HepG2 (cell line): Measurements from ENCODE around the gene IRX3. TPM values are rescaled to one million over a fixed set of nuclear protein-coding genes. Genes with fewer than 3 reads are reported as not detected.

Source experiments
- ETV5 ChIP-seq: IDR thresholded peaks from 2 replicates; pipeline ENCODE4 v1.6.1; 2018; ENCODE audit warnings: missing biosample characterization, missing genetic modification reagents, inconsistent platforms, borderline replicate concordance
- GATAD2A ChIP-seq: IDR thresholded peaks from 2 replicates; pipeline ENCODE4 v1.6.1; 2016
- MAZ ChIP-seq, 2 experiments: sonication (generic) in 1 of 2; formaldehyde crosslinking in 1 of 2; IDR thresholded peaks; 2 replicates each; pipeline versions ENCODE4 v1.5.0 to v1.6.1; 2012 to 2020; ENCODE audit warnings: low read depth in 2 of 2, mild to moderate bottlenecking in 2 of 2, borderline replicate concordance in 1 of 2, improper control_type of control experiment in 1 of 2, low read length in 1 of 2, missing genetic modification reagents in 1 of 2, moderate library complexity in 1 of 2
- PHB2 ChIP-seq: fragments of 450-650 bp; IDR thresholded peaks from 2 replicates; pipeline ENCODE4 v1.6.1; 2018; ENCODE audit not compliant: partially characterized antibody
- RFX1 ChIP-seq: fragments of 450-650 bp; IDR thresholded peaks from 2 replicates; pipeline ENCODE4 v1.6.1; 2017
- RORA ChIP-seq: sonication (generic); formaldehyde crosslinking; IDR thresholded peaks from 2 replicates; pipeline ENCODE4 v1.5.0; 2020; ENCODE audit warnings: mild to moderate bottlenecking, missing genetic modification reagents, moderate library complexity
- SMAD9 ChIP-seq: sonication (generic); formaldehyde crosslinking; IDR thresholded peaks from 2 replicates; pipeline ENCODE4 v1.5.1; 2020; ENCODE audit warnings: mild to moderate bottlenecking, missing genetic modification reagents
- ZBTB1 ChIP-seq: sonication (generic); formaldehyde crosslinking; IDR thresholded peaks from 2 replicates; pipeline ENCODE4 v1.4.0; 2020; ENCODE audit warnings: missing genetic modification reagents, borderline replicate concordance
- ZBTB25 ChIP-seq: IDR thresholded peaks from 2 replicates; pipeline ENCODE4 v1.6.1; 2018; ENCODE audit warnings: missing genetic modification reagents
- ZBTB7B ChIP-seq: sonication (generic); formaldehyde crosslinking; IDR thresholded peaks from 2 replicates; pipeline ENCODE4 v1.4.0; 2020; ENCODE audit warnings: missing genetic modification reagents
- ZNF432 ChIP-seq: sonication (generic); formaldehyde crosslinking; IDR thresholded peaks from 2 replicates; pipeline ENCODE4 v1.5.0; 2020; ENCODE audit warnings: missing genetic modification reagents, mild to moderate bottlenecking, borderline replicate concordance
- ZNF552 ChIP-seq: sonication (generic); formaldehyde crosslinking; IDR thresholded peaks from 2 replicates; pipeline ENCODE4 v1.9.0; 2022; ENCODE audit warnings: missing genetic modification reagents, mild to moderate bottlenecking, borderline replicate concordance
- ZNF577 ChIP-seq: sonication (generic); formaldehyde crosslinking; IDR thresholded peaks from 2 replicates; pipeline ENCODE4 v1.4.0; 2020; ENCODE audit warnings: mild to moderate bottlenecking, low read depth, missing genetic modification reagents, borderline replicate concordance
- ZNF800 ChIP-seq: sonication (generic); formaldehyde crosslinking; IDR thresholded peaks from 2 replicates; pipeline ENCODE4 v1.4.0; 2020; ENCODE audit warnings: missing genetic modification reagents
- ZNF816 ChIP-seq: sonication (generic); formaldehyde crosslinking; IDR thresholded peaks from 2 replicates; pipeline ENCODE4 v1.8.0; 2022; ENCODE audit warnings: missing genetic modification reagents, mild to moderate bottlenecking, borderline replicate concordance
- ZNF841 ChIP-seq: sonication (generic); formaldehyde crosslinking; IDR thresholded peaks from 2 replicates; pipeline ENCODE4 v1.8.1; 2023; ENCODE audit warnings: missing genetic modification reagents, borderline replicate concordance
- polyA plus RNA-seq, 8 experiments: library from polyadenylated mRNA; depleted of rRNA in 3 of 8; stranded (reverse) in 7 of 8; unstranded in 1 of 8; fragments of >200 nt; fragmentation: Illumina TruSeq in 4 of 8; extraction: Trizol in 4 of 8; gene quantifications; 2 replicates each; pipeline versions ENCODE4 v1.2.1 to v1.2.3, GENCODE V29; 2011 to 2016; ENCODE audit warnings: low read depth in 4 of 8, missing spikeins in 1 of 8, mixed read lengths in 1 of 8; ENCODE audit not compliant: insufficient read depth in 1 of 8
- total RNA-seq, 5 experiments: library from RNA; depleted of rRNA; stranded (reverse); fragments of >200 nt; fragmentation: Illumina TruSeq; extraction: Trizol; gene quantifications; 2 replicates each; pipeline ENCODE4 v1.2.3, GENCODE V29; 2016; ENCODE audit warnings: low read depth in 1 of 5
- TF ChIP-seq, protein P1 (sequence below): sonication (generic); formaldehyde crosslinking; IDR thresholded peaks from 2 replicates; pipeline ENCODE4 v1.8.0; 2022; ENCODE audit warnings: low read depth, missing genetic modification reagents
- TF ChIP-seq, protein P2 (sequence below): IDR thresholded peaks from 2 replicates; pipeline ENCODE4 v1.6.1; 2016; ENCODE audit warnings: low read depth, missing genetic modification reagents, missing compliant biosample characterization

IRX3 gene
- total and polyA plus RNA-seq, 2 of the 13 experiments (the other 11 are each of a cell fraction or from before 2014, with no cell fraction given), result 9.2 to 16.4 TPM

DNA sequence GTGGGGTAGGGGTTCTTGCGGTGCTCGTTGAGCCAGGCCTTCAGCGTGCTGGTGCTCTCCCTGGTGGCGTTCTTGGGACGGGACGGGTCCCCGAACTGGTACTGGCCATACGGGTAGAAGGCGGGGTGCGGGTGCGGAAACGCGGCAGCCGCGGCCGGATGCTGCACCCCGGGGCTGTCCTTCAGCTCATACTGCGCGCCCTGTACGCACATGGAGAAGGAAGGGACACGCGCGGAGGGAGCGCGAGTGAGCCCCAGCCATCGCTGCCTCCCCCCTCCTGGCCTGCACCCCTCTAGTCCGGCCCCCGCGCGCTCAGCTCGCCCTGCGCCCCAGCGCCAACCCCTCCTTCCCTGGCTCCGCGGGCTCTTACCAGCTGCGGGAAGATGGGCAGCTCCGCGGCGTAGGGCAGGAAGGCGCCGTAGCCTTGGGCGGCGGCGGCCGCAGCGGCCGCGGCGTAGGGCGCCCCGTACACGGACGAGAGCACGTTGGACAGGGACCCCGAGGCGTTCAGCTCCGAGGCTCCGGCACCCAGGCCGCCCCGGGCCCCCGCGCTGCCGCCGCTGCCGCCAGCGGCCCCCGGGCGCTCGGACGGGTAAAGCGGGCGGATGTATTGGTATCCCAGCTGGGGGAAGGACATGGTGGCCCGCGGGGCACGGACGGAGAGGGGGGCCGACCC lies 1.0 kb downstream of the IRX3 start (continued):
- no peak for TF ChIP-seq ZNF432 (CRISPR knock-in tag)
- TF ChIP-seq SMAD9 (CRISPR knock-in tag), result no peak
- TF ChIP-seq, protein P1, sequence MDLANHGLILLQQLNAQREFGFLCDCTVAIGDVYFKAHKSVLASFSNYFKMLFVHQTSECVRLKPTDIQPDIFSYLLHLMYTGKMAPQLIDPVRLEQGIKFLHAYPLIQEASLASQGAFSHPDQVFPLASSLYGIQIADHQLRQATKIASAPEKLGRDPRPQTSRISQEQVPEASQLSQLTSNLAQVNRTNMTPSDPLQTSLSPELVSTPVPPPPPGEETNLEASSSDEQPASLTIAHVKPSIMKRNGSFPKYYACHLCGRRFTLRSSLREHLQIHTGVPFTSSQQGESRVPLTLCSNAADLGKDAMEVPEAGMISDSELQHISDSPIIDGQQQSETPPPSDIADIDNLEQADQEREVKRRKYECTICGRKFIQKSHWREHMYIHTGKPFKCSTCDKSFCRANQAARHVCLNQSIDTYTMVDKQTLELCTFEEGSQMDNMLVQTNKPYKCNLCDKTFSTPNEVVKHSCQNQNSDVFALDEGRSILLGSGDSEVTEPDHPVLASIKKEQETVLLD (CRISPR knock-in tag), result no peak
- no peak for TF ChIP-seq ZBTB7B
- TF ChIP-seq ZNF816 (CRISPR knock-in tag), result no peak; the same call in 1 of the 2 replicates
- no peak for TF ChIP-seq ZNF841
- peak; percentile 76 for TF ChIP-seq ETV5 (CRISPR knock-in tag)
- TF ChIP-seq PHB2, result no peak
- TF ChIP-seq MAZ (IDR thresholded peaks at IDR 0.05; ENCODE audit: borderline replicate concordance, low read depth, low read length), result no peak
- no peak for TF ChIP-seq MAZ (CRISPR knock-in tag; IDR thresholded peaks at IDR 0.05; ENCODE audit: low read depth)
- TF ChIP-seq, protein P2, sequence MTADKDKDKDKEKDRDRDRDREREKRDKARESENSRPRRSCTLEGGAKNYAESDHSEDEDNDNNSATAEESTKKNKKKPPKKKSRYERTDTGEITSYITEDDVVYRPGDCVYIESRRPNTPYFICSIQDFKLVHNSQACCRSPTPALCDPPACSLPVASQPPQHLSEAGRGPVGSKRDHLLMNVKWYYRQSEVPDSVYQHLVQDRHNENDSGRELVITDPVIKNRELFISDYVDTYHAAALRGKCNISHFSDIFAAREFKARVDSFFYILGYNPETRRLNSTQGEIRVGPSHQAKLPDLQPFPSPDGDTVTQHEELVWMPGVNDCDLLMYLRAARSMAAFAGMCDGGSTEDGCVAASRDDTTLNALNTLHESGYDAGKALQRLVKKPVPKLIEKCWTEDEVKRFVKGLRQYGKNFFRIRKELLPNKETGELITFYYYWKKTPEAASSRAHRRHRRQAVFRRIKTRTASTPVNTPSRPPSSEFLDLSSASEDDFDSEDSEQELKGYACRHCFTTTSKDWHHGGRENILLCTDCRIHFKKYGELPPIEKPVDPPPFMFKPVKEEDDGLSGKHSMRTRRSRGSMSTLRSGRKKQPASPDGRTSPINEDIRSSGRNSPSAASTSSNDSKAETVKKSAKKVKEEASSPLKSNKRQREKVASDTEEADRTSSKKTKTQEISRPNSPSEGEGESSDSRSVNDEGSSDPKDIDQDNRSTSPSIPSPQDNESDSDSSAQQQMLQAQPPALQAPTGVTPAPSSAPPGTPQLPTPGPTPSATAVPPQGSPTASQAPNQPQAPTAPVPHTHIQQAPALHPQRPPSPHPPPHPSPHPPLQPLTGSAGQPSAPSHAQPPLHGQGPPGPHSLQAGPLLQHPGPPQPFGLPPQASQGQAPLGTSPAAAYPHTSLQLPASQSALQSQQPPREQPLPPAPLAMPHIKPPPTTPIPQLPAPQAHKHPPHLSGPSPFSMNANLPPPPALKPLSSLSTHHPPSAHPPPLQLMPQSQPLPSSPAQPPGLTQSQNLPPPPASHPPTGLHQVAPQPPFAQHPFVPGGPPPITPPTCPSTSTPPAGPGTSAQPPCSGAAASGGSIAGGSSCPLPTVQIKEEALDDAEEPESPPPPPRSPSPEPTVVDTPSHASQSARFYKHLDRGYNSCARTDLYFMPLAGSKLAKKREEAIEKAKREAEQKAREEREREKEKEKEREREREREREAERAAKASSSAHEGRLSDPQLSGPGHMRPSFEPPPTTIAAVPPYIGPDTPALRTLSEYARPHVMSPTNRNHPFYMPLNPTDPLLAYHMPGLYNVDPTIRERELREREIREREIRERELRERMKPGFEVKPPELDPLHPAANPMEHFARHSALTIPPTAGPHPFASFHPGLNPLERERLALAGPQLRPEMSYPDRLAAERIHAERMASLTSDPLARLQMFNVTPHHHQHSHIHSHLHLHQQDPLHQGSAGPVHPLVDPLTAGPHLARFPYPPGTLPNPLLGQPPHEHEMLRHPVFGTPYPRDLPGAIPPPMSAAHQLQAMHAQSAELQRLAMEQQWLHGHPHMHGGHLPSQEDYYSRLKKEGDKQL (CRISPR knock-in tag), result no peak
- TF ChIP-seq ZBTB25 (CRISPR knock-in tag), result 0 out of 2 replicates have a peak, but pooled peaks have one; percentile 17
- TF ChIP-seq ZNF800 (CRISPR knock-in tag), result no peak; the same call in none of the 2 replicates
- no peak for TF ChIP-seq GATAD2A (CRISPR knock-in tag)
- TF ChIP-seq ZNF552, result no peak
- no peak for TF ChIP-seq RFX1
- no peak for TF ChIP-seq ZBTB1 (CRISPR knock-in tag)
- no peak for TF ChIP-seq ZNF577
- no peak for TF ChIP-seq RORA (CRISPR knock-in tag)
